Spinal cord (tissue), 10 donors: ENCODE data around the gene ADAMTS8. TPM values are rescaled to one million over a fixed set of nuclear protein-coding genes. Genes with fewer than 3 reads are reported as not detected.

Experiments
- DNase-seq, 6 donors: peaks; one replicate each; pipeline versions ENCODE4 v3.0.0 to v3.0.0-alpha.2; 2013 to 2015; ENCODE audit warnings: low spot score in 6 of 6, low read depth in 4 of 6
- H3K27ac ChIP-seq: one replicate; pipeline ENCODE4 v1.5.1; 2013; ENCODE audit warnings: low read depth, low read length, control low read depth
- H3K27me3 ChIP-seq: one replicate; pipeline ENCODE4 v1.6.1; 2013; ENCODE audit warnings: low read length; ENCODE audit not compliant: control insufficient read depth, insufficient read depth
- H3K36me3 ChIP-seq: one replicate; pipeline ENCODE4 v1.6.1; 2013; ENCODE audit warnings: low read length; ENCODE audit not compliant: control insufficient read depth, insufficient read depth
- H3K4me1 ChIP-seq: one replicate; pipeline ENCODE4 v1.6.1; 2013; ENCODE audit warnings: low read length; ENCODE audit not compliant: control insufficient read depth, insufficient read depth
- H3K4me3 ChIP-seq: one replicate; pipeline ENCODE4 v1.5.1; 2013; ENCODE audit warnings: low read depth, low read length, control low read depth
- H3K9me3 ChIP-seq: one replicate; pipeline ENCODE4 v1.6.1; 2013; ENCODE audit warnings: low read length; ENCODE audit not compliant: control insufficient read depth, insufficient read depth
- WGBS: methylation state at CpG from one replicate; pipeline ENCODE4 v1.1.5; 2013; ENCODE audit warnings: missing lambda C conversion rate; ENCODE audit not compliant: insufficient coverage; 5-methylcytosine and 5-hydroxymethylcytosine counted together
- polyA plus RNA-seq, 2 donors: library from polyadenylated mRNA; unstranded; fragments of 120-200 nt; gene quantifications; one replicate each; pipeline ENCODE4 v1.2.1, GENCODE V29; 2013; ENCODE audit not compliant: insufficient read length in 2 of 2
- total RNA-seq, 2 donors: library from RNA; depleted of rRNA in 1 of 2; stranded (reverse); fragments of 120-200 nt in 1 of 2; fragments of >200 nt in 1 of 2; gene quantifications; one replicate each; pipeline versions ENCODE4 v1.2.3 to v1.2.4, GENCODE V29; 2013 to 2014
- donor health status: healthy.

ADAMTS8 gene
- total and polyA plus RNA-seq, 4 donors = 1.7 to 4.5 (median 2.8) TPM

- peak in 1 of 6 donors; percentile 13 for DNase-seq
- Histone ChIP-seq H3K27me3 (no peaks in the 10 kb centered on the region), H3K36me3 (no peaks in the 10 kb centered on the region), H3K4me3 (no peak overlapping the region), H3K27ac (no peak overlapping the region), H3K9me3 (no peaks in the 10 kb centered on the region), H3K4me1 (peaks cover 10% of the 10 kb centered on the region)
- 67% methylated on average over 6 of the region's 6 CpGs for WGBS
These were observed 59.2 kb downstream of the ADAMTS8 start for GRCh38 chr11:130369141-130369691.

GRCh38 chr11:130359419-130359818 is 69.0 kb downstream of the ADAMTS8 start:
- Histone ChIP-seq H3K4me3 (no peak overlapping the region), H3K27me3 (no peaks in the 10 kb centered on the region), H3K9me3 (no peaks in the 10 kb centered on the region), H3K36me3 (no peaks in the 10 kb centered on the region), H3K27ac (no peak overlapping the region), H3K4me1 (no peaks in the 10 kb centered on the region)
- no peak for DNase-seq

- Histone ChIP-seq H3K9me3 (no peaks in the 10 kb centered on the region), H3K4me1 (no peaks in the 10 kb centered on the region), H3K36me3 (no peaks in the 10 kb centered on the region), H3K27ac (no peak overlapping the region), H3K4me3 (no peak overlapping the region), H3K27me3 (no peaks in the 10 kb centered on the region)
- DNase-seq = no peak
These were observed 70.0 kb downstream of the ADAMTS8 start for GRCh38 chr11:130358398-130358797.

Other genes starting within 250 kb of the ADAMTS8 start
- 10 to 100 TPM; 33.2 to 56.7 TPM for gene ZBTB44, start 113.7 kb downstream of the ADAMTS8 start, total RNA-seq
- 10 to 100 TPM; 17.8 to 24.9 TPM for gene ZBTB44, start 113.7 kb downstream of the ADAMTS8 start, polyA plus RNA-seq
- 10 to 100 TPM; 14.0 to 30.4 TPM for gene ADAMTS15, start 20.0 kb upstream of the ADAMTS8 start, total RNA-seq
- 10 to 100 TPM in 1 of 2 donors, 1 to 10 TPM in 1; 9.7 to 13.5 TPM for gene ADAMTS15, start 20.0 kb upstream of the ADAMTS8 start, polyA plus RNA-seq